GM18499 (cell line): Measurements from ENCODE around the gene PHGDH.
"Not testable (repeated sequence)": the region's sequence is repeated elsewhere in the genome, so short reads cannot be mapped to it uniquely, and the experiment has no call there.

Source experiments
- ATAC-seq: cut with Tn5 transposase; IDR thresholded peaks from one replicate; pipeline ENCODE4 v1.9.1; 2021; ENCODE audit warnings: moderate number of reproducible peaks; ENCODE audit not compliant: insufficient read depth, unreplicated experiment

Gene PHGDH

DNA sequence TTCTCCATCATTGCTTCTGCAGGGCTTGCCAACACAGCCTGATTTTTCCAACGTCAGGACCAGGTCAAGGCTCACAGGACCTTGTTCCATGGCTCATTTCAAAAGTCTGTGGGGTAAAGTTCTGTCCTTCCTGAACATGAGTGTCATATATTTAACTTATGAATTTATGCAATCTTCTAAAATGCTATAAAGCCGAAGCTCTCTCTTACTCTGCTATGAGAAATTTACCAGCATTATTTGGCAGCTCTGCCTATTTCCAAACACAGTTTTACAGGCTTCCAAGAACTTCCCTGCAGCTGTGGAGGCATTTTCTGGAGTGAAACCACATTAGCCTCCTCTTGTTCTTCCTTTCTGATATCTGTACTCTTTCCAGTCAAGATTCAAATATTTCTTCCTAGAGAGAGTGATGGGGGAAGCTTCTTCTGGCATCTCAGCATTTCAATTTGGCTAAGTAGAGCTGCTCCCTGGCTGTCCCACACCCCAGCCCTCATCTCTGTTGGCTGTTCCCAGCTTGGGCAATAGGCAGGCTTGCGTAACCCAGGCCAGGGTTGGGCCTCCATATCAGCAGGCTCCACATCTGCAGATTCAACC, 72.6 kb downstream of the PHGDH start:
- ATAC-seq, result no peak

DNA sequence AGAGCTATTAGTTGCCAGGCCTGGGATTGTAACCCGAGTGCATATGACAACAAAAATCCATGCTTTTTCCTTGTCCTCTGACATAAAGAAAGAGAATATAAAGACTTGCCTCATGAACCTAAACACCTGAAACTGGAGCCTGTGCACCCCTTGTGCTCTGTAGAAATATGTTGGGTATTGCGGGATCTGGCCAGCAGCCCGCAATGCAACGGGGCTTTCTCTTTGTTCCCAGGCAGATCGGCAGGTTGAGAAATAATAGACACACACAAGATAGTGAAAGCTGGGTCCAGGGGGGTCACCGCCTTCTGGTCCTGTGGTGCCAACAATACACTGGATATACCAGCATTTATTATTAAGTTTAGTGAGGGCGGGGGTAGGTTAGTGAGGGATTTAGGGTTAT, 74.3 kb downstream of the PHGDH start:
- ATAC-seq, result not testable (repeated sequence)

GRCh38 chr1:119786473-119787050, 74.8 kb downstream of the PHGDH start:
- ATAC-seq, result not testable (repeated sequence)

- no peak for ATAC-seq
These were observed 76.0 kb downstream of the PHGDH start for GRCh38 chr1:119787776-119788175.

GRCh38 chr1:119790451-119791198, 78.9 kb downstream of the PHGDH start:
- ATAC-seq, result no peak

GRCh38 chr1:119791377-119791776, 79.6 kb downstream of the PHGDH start:
- no peak for ATAC-seq
